ENCODE results near the gene COL25A1.

COL25A1 gene

GRCh38 chr4:108788731-108789130 lies 513.7 kb downstream of the COL25A1 start:
- no peak for DNase-seq (ENCODE audit: low spot score)
- no peak for TF ChIP-seq CTCF (IDR thresholded peaks at IDR 0.05; ENCODE audit: extremely low read depth, missing control alignments)

GRCh38 chr4:108787724-108788123 lies 514.7 kb downstream of the COL25A1 start:
- no peak for TF ChIP-seq CTCF (IDR thresholded peaks at IDR 0.05; ENCODE audit: extremely low read depth, missing control alignments)
- DNase-seq (ENCODE audit: low spot score): no peak

GRCh38 chr4:108787106-108787505 lies 515.4 kb downstream of the COL25A1 start:
- TF ChIP-seq CTCF (IDR thresholded peaks at IDR 0.05; ENCODE audit: extremely low read depth, missing control alignments): no peak
- no peak for DNase-seq (ENCODE audit: low spot score)

GRCh38 chr4:108786351-108786750 lies 516.1 kb downstream of the COL25A1 start:
- DNase-seq (ENCODE audit: low spot score): no peak
- TF ChIP-seq CTCF (IDR thresholded peaks at IDR 0.05; ENCODE audit: extremely low read depth, missing control alignments): no peak

- no peak for TF ChIP-seq CTCF (IDR thresholded peaks at IDR 0.05; ENCODE audit: extremely low read depth, missing control alignments)
- DNase-seq (ENCODE audit: low spot score): no peak
Observed at GRCh38 chr4:108783665-108784463, 518.6 kb downstream of the COL25A1 start.

GRCh38 chr4:108779958-108780357 lies 522.5 kb downstream of the COL25A1 start:
- TF ChIP-seq CTCF (IDR thresholded peaks at IDR 0.05; ENCODE audit: extremely low read depth, missing control alignments): no peak

GRCh38 chr4:108777388-108777787 lies 525.1 kb downstream of the COL25A1 start:
- TF ChIP-seq CTCF (IDR thresholded peaks at IDR 0.05; ENCODE audit: extremely low read depth, missing control alignments): no peak
- no peak for DNase-seq (ENCODE audit: low spot score)

More at GRCh38 chr4:108779958-108780357, 522.5 kb downstream of the COL25A1 start:
- DNase-seq (ENCODE audit: low spot score): no peak
